AG04450 (cell line): ENCODE data around the gene KIAA0319L. TPM values are rescaled to one million over a fixed set of nuclear protein-coding genes. Genes with fewer than 3 reads are reported as not detected.
A peak's percentile ranks its signal among the peaks of the same experiment; 100 is the strongest.

Source experiments
- CTCF ChIA-PET: fragments of 300-600, 350-600 bp; formaldehyde crosslinking; extraction: SDS; loops from one replicate; lab custom pipeline; 2022; ENCODE audit warnings: antibody characterized with exemption, inconsistent platforms; lab: Charles Lee
- POLR2A ChIA-PET: fragments of 350-600 bp; formaldehyde crosslinking; extraction: SDS; loops from one replicate; lab custom pipeline; 2021; ENCODE audit warnings: antibody characterized with exemption, inconsistent platforms; lab: Yijun Ruan, JAX
- DNase-seq: peaks from one replicate; pipeline ENCODE4 v3.0.0-alpha.2; 2011; ENCODE audit warnings: low read depth, low spot score
- H3K27ac ChIP-seq: one replicate; pipeline ENCODE4 v1.5.1; 2012; ENCODE audit warnings: low read depth, low read length, control low read depth
- H3K27me3 ChIP-seq: one replicate; pipeline ENCODE4 v1.6.0; 2012; ENCODE audit warnings: low read length; ENCODE audit not compliant: control insufficient read depth, insufficient read depth
- H3K4me3 ChIP-seq: 2 replicates; pipeline ENCODE4 v1.5.1; 2011; ENCODE audit warnings: mild to moderate bottlenecking, low read depth, low read length, control low read depth
- H3K9me3 ChIP-seq: 2 replicates; pipeline ENCODE4 v1.5.1; 2012; ENCODE audit warnings: low read length; ENCODE audit not compliant: control insufficient read depth, insufficient read depth
- polyA plus RNA-seq: library from polyadenylated mRNA; depleted of rRNA; stranded (reverse); fragments of >200 nt; gene quantifications from 2 replicates; pipeline ENCODE4 v1.2.3, GENCODE V29; 2011
- TF ChIP-seq, protein P1 (sequence below): IDR thresholded peaks from 2 replicates; pipeline ENCODE4 v1.5.1; 2011; ENCODE audit warnings: low read depth, low read length, control low read depth, inconsistent platforms

KIAA0319L gene
- polyA plus RNA-seq, 1 experiment: 69.5 TPM

DNA sequence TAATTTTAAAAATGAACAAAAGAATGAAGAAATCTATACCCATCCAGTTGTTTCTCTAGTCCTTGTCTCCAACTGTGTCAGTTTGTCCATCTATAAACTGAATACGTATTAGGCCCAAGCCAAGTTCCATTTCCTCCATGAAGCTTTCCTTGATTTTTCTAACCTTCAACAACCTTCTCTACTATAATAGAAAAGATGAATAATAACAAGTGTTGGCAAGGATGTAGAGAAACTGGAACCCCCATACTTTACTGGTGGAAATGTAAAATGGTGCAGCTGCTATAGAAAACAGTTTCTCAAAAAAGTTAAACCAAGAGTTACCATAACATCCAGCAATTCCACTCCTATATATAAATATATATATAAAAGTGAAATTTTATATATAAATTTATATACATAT lies 10.6 kb downstream of the KIAA0319L start:
- Histone ChIP-seq H3K9me3 (no peaks in the 10 kb centered on the region), H3K27ac (no peak overlapping the region), H3K27me3 (no peaks in the 10 kb centered on the region), H3K4me3 (no peak overlapping the region)
- ChIA-PET CTCF (interaction anchor here (1.9 kb wide), 1 partner anchor 18 kb away, joined by 6 read pairs; no protein-coding TSS in a partner anchor), POLR2A (no interaction called here)
- DNase-seq: no peak
- TF ChIP-seq, protein P1, sequence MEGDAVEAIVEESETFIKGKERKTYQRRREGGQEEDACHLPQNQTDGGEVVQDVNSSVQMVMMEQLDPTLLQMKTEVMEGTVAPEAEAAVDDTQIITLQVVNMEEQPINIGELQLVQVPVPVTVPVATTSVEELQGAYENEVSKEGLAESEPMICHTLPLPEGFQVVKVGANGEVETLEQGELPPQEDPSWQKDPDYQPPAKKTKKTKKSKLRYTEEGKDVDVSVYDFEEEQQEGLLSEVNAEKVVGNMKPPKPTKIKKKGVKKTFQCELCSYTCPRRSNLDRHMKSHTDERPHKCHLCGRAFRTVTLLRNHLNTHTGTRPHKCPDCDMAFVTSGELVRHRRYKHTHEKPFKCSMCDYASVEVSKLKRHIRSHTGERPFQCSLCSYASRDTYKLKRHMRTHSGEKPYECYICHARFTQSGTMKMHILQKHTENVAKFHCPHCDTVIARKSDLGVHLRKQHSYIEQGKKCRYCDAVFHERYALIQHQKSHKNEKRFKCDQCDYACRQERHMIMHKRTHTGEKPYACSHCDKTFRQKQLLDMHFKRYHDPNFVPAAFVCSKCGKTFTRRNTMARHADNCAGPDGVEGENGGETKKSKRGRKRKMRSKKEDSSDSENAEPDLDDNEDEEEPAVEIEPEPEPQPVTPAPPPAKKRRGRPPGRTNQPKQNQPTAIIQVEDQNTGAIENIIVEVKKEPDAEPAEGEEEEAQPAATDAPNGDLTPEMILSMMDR: no peak

GRCh38 chr1:35544976-35545375 lies 12.2 kb downstream of the KIAA0319L start:
- no peaks in the 10 kb centered on the region for H3K27me3 ChIP-seq
- ChIA-PET CTCF (interaction anchor here (1.0 to 1.9 kb wide), 3 partner anchors 11 to 94 kb away, joined by 3 to 24 read pairs (median 6); no protein-coding TSS in a partner anchor), POLR2A (interaction anchor here (0.6 kb wide), 1 partner anchor 15 kb away, joined by 3 read pairs; no protein-coding TSS in a partner anchor)
- no peak for DNase-seq
- TF ChIP-seq, protein P1: peak; percentile 16; the same call in 1 of the 2 replicates
- H3K9me3 ChIP-seq: no peaks in the 10 kb centered on the region
- H3K27ac ChIP-seq: no peak overlapping the region
- H3K4me3 ChIP-seq: no peak overlapping the region

- Histone ChIP-seq H3K9me3 (no peaks in the 10 kb centered on the region), H3K27ac (peak overlapping the region; percentile 84), H3K27me3 (no peaks in the 10 kb centered on the region), H3K4me3 (no peak overlapping the region; the same call in 1 of the 2 replicates)
- POLR2A ChIA-PET: interaction anchor here (1.1 to 1.7 kb wide), 2 partner anchors 16 to 18 kb away, joined by 4 to 5 read pairs; partner anchors contain the start of genes KIAA0319L and NCDN
- CTCF ChIA-PET: interaction anchor here (0.6 to 1.8 kb wide), 2 partner anchors 89 to 799 kb away, joined by 4 to 7 read pairs; no protein-coding TSS in a partner anchor
- TF ChIP-seq, protein P1: no peak
- DNase-seq: peak; percentile 33
Measured at GRCh38 chr1:35539824-35540261, 17.4 kb downstream of the KIAA0319L start.

DNA sequence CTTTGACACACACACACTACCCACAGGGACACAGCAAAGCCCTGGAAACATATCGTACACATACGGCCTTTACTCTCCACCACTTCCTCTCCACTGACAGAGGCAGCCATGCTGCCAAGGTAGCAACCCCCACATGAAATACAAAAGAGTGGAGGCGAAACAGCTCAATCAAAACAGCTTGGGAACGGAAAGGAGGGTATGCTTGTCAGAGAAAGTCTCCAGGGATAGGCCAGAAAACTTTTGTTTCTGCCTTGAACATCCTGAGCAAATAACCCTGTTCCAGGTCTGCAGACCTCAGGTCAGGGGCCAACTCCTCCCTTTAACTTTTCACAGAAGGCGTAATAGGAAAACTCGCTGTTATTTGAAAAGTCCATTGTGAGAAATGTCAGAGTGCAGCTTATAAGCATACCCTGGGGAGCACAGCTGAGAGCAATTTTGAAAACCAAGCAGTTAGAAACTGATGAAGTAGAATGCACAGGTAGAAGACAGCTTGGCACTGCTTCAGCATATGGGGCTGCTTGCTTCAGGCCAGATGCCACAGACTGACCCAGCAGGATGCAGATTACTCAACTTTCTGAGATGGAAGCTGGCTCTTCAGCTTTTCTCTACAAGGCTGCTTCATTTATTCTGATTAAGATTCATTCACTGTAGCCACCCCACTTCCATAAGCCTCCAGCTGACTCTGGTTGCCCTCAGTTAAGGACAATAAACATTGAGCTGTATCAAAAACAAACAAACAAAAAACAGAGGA lies 18.0 kb downstream of the KIAA0319L start:
- no peaks in the 10 kb centered on the region for H3K9me3 ChIP-seq
- ChIA-PET CTCF (interaction anchor here (0.6 to 1.8 kb wide), 3 partner anchors 89 to 798 kb away, joined by 3 to 7 read pairs (median 4); no protein-coding TSS in a partner anchor), POLR2A (interaction anchor here (1.1 to 1.7 kb wide), 2 partner anchors 17 to 18 kb away, joined by 4 to 5 read pairs; partner anchors contain the start of genes KIAA0319L and NCDN)
- H3K27me3 ChIP-seq: no peaks in the 10 kb centered on the region
- DNase-seq: no peak
- H3K4me3 ChIP-seq: no peak overlapping the region; the same call in 1 of the 2 replicates
- peak overlapping the region; percentile 84 for H3K27ac ChIP-seq
- TF ChIP-seq, protein P1: no peak
